Peyer's patch (tissue), 4 donors: Measurements from ENCODE around the gene PIK3R5.

ENCODE experiments used
- CTCF ChIP-seq, 6 experiments: fragments of 450-650 bp in 4 of 6; fragments of 200-600 bp in 2 of 6; sonication (generic) in 1 of 6; IDR thresholded peaks; one replicate each; pipeline ENCODE4 v1.5.1; 2017 to 2019; ENCODE audit warnings: antibody characterized with exemption in 6 of 6, mild to moderate bottlenecking in 3 of 6, moderate library complexity in 1 of 6
- POLR2A ChIP-seq, 2 donors: fragments of 450-650 bp; IDR thresholded peaks; one replicate each; pipeline ENCODE4 v1.5.1; 2017; ENCODE audit warnings: antibody characterized with exemption in 2 of 2, mild to moderate bottlenecking in 2 of 2, moderate library complexity in 2 of 2

GRCh38 chr17:8883353-8883752 lies 82.2 kb downstream of the PIK3R5 start:
- no peak for TF ChIP-seq CTCF (IDR thresholded peaks at IDR 0.05)
- TF ChIP-seq POLR2A (IDR thresholded peaks at IDR 0.05): no peak
